Tibial nerve (tissue), 4 donors: ENCODE measurements around the gene CCDC85C. TPM values are rescaled to one million over a fixed set of nuclear protein-coding genes. Genes with fewer than 3 reads are reported as not detected.

Source experiments
- DNase-seq, 2 donors: peaks; one replicate each; pipeline ENCODE4 v3.0.0-alpha.2; 2019; ENCODE audit warnings: low spot score in 2 of 2
- H3K27ac ChIP-seq, 4 donors: fragments of 200-600 bp; sonication (generic) in 3 of 4; one replicate each; pipeline ENCODE4 v1.5.1; 2017 to 2019; ENCODE audit warnings: mild to moderate bottlenecking in 1 of 4
- H3K27me3 ChIP-seq, 2 donors: fragments of 200-600 bp; sonication (generic) in 1 of 2; one replicate each; pipeline versions ENCODE4 v1.5.1 to v1.6.0; 2017 to 2019
- H3K36me3 ChIP-seq, 3 donors: fragments of 200-600 bp; sonication (generic); one replicate each; pipeline ENCODE4 v1.5.1; 2018 to 2019
- H3K4me1 ChIP-seq, 4 donors: fragments of 200-600 bp; sonication (generic) in 3 of 4; one replicate each; pipeline ENCODE4 v1.5.1; 2017 to 2019
- H3K4me3 ChIP-seq, 4 donors: fragments of 200-600 bp; sonication (generic) in 3 of 4; one replicate each; pipeline ENCODE4 v1.5.1; 2017 to 2019; ENCODE audit warnings: mild to moderate bottlenecking in 1 of 4, moderate library complexity in 1 of 4
- H3K9me3 ChIP-seq, 4 donors: fragments of 200-600 bp; sonication (generic) in 3 of 4; one replicate each; pipeline ENCODE4 v1.5.1; 2017 to 2019
- EP300 ChIP-seq, 2 donors: sonication (generic); formaldehyde crosslinking; IDR thresholded peaks; one replicate each; pipeline ENCODE4 v1.6.1; 2017; ENCODE audit warnings: antibody characterized with exemption in 2 of 2, mild to moderate bottlenecking in 1 of 2
- POLR2A ChIP-seq, 2 donors: fragments of 450-650 bp; IDR thresholded peaks; one replicate each; pipeline ENCODE4 v1.6.1; 2017; ENCODE audit warnings: antibody characterized with exemption in 2 of 2, mild to moderate bottlenecking in 2 of 2, moderate library complexity in 2 of 2
- WGBS, 2 donors: methylation state at CpG; one replicate each; pipeline ENCODE4 v1.1.5; 2018; 5-methylcytosine and 5-hydroxymethylcytosine counted together
- total RNA-seq, 4 donors: library from RNA; depleted of rRNA; stranded (reverse); fragments of >200 nt; gene quantifications; one replicate each; pipeline ENCODE4 v1.1.0, GENCODE V29; 2016
- TF ChIP-seq, protein P1 (sequence below), 5 experiments: fragments of 200-600 bp in 3 of 5; fragments of 450-650 bp in 2 of 5; sonication (generic) in 3 of 5; IDR thresholded peaks; one replicate each; pipeline ENCODE4 v1.5.1; 2016 to 2019; ENCODE audit warnings: antibody characterized with exemption in 5 of 5, mild to moderate bottlenecking in 3 of 5, moderate library complexity in 2 of 5

The CCDC85C gene
- total RNA-seq, 4 donors from 2014 or later, result 0.60 to 4.6 (median 1.8) TPM

DNA sequence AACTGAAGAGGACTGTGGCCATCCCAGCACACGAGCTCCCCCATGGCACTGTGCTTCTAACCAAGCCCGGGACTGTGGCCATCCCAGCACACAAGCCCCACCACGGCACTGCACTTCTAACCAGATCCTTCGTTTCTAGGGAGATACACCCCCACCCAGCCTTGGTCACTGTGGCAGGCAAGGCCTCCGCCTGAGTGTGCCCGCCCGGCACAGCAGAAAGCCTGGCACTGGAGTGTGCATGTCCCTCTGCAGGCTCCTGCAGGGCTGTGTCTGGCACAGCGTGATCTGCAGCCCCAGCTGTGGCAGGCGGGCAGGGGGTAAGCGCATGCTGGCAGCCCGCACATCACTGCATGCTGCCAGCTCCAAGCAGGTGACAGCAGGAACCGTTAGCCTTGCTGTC lies 49.8 kb downstream of the CCDC85C start:
- Histone ChIP-seq H3K36me3 (no peaks in the 10 kb centered on the region), H3K4me1 (no peaks in the 10 kb centered on the region), H3K9me3 (peaks cover 0 to 3% (median 0%) of the 10 kb centered on the region in 4 donors), H3K27ac (no peak overlapping the region), H3K4me3 (no peak overlapping the region), H3K27me3 (no peaks in the 10 kb centered on the region)
- DNase-seq, result no peak
- WGBS, 2 donors, result 56 to 77% methylated on average over 4 to 9 of the region's 12 CpGs
- no peak for TF ChIP-seq EP300 (IDR thresholded peaks at IDR 0.05)
- TF ChIP-seq POLR2A (IDR thresholded peaks at IDR 0.05), result no peak
- TF ChIP-seq, protein P1, sequence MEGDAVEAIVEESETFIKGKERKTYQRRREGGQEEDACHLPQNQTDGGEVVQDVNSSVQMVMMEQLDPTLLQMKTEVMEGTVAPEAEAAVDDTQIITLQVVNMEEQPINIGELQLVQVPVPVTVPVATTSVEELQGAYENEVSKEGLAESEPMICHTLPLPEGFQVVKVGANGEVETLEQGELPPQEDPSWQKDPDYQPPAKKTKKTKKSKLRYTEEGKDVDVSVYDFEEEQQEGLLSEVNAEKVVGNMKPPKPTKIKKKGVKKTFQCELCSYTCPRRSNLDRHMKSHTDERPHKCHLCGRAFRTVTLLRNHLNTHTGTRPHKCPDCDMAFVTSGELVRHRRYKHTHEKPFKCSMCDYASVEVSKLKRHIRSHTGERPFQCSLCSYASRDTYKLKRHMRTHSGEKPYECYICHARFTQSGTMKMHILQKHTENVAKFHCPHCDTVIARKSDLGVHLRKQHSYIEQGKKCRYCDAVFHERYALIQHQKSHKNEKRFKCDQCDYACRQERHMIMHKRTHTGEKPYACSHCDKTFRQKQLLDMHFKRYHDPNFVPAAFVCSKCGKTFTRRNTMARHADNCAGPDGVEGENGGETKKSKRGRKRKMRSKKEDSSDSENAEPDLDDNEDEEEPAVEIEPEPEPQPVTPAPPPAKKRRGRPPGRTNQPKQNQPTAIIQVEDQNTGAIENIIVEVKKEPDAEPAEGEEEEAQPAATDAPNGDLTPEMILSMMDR (IDR thresholded peaks at IDR 0.05), result no peak

DNA sequence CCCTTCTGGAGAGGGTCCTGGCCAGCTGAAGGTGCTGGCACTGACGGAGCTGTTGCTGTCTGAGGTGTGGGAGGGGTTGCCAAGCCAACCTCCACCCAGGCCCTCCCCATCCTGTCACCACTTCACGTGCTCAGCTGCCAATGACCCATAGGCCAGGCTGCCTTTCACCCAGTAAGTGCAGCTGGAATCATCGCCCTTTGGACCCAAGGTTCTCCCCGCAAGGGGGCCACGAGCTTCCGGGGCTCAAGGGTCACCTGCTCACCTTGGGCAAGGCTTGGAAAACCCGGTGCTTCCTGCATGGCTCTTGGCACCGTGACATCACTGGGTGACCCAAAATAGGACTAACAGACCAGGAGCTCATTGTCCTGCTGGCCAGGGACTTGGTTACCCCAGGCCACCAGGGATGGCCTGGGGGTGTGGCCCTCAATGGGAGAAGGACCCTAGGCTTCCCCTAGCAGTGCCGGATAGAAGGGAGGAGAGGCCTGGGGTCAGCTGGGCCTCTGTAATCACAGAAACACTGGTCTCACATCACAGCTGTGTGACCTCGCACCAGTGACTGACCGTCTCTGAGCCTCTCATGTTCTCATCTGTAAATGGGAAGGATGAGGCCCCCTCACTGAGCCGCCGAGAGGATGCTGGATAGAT lies 51.3 kb downstream of the CCDC85C start:
- no peaks in the 10 kb centered on the region for H3K36me3 ChIP-seq
- H3K9me3 ChIP-seq, result no peaks in the 10 kb centered on the region
- DNase-seq, result no peak
- H3K4me3 ChIP-seq, result no peak overlapping the region
- no peaks in the 10 kb centered on the region for H3K4me1 ChIP-seq
- H3K27me3 ChIP-seq, result no peaks in the 10 kb centered on the region
- TF ChIP-seq, protein P1 (IDR thresholded peaks at IDR 0.05), result no peak
- no peak for TF ChIP-seq EP300 (IDR thresholded peaks at IDR 0.05)
- TF ChIP-seq POLR2A (IDR thresholded peaks at IDR 0.05), result no peak
- no peak overlapping the region for H3K27ac ChIP-seq
- 71 to 72% methylated on average over 12 to 13 of the region's 13 CpGs for WGBS, 2 donors

DNA sequence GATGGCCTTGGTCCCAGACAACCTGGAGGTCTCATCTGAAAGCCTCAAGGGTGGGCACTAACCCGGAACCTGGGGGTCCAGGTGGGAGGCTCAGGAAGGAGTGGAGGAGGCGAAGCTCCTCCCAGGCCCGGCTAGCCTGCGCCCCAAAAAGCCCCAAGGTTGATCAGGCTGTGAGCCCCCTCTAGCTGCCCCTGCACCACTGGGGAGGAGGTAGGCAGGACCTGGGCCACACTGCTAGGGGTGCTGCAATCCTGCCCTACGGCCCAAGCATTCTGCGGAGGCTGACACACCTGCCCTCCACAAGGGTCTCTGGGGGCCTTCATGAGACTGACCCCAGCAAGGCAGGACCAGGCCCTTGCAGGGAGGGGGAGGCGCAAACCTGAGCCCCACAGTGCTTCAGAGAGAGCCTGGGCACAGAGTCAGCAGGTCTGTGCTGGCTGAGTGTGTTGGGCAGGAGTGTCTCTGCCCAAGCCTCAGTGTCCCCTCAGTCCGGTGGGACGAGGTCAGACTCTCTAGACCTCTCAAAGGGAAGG lies 51.9 kb downstream of the CCDC85C start:
- no peak for DNase-seq
- no peaks in the 10 kb centered on the region for H3K9me3 ChIP-seq
- H3K4me3 ChIP-seq, result no peak overlapping the region
- no peak overlapping the region for H3K27ac ChIP-seq
- H3K4me1 ChIP-seq, result no peaks in the 10 kb centered on the region
- H3K27me3 ChIP-seq, result no peaks in the 10 kb centered on the region
- TF ChIP-seq, protein P1 (IDR thresholded peaks at IDR 0.05), result no peak
- TF ChIP-seq EP300 (IDR thresholded peaks at IDR 0.05) (no peak), POLR2A (IDR thresholded peaks at IDR 0.05) (no peak)
- 78 to 85% methylated on average over 7 to 8 of the region's 9 CpGs for WGBS, 2 donors
- no peaks in the 10 kb centered on the region for H3K36me3 ChIP-seq

DNA sequence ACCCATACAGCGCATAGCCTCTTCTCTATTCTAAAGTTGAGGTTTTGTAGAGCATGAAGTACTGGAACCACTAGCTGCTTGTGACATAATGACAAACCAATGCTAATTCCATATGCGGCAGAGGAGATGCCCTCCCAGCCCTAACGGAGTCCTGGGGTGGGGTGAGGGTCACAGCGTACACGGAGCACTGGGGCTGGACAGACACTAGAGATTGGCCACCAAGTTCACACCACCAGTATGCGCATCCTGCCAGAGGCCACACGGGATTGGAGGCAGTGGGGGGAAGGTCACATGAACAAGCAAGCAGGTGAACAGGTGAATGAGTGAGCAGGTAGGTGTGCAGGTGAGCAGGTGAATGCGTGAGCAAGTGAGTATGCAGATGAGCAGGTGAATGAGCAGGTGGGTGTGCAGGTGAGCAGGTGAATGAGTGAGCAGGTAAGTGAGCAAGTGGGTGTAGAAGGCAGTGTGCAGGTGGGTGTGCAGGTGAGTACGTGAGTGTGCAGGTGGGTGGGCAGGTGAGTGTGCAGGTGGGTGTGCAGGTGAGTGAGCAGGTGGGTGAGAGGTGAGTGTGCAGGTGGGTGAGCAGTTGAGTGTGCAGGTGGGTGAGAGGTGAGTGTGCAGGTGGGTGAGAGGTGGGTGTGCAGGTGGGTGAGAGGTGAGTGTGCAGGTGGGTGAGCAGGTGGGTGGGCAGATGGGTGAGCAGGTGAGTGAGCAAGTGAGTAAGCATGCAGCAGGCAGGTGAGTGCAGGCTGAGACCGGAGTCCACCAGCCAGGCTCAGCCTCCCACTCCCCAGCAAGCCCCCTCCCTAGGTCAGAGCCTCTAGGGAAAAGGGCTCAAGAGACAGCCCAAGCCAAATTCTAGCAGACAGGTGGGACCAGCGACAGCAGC lies 52.7 kb downstream of the CCDC85C start:
- DNase-seq, result no peak
- Histone ChIP-seq H3K4me3 (no peak overlapping the region), H3K27ac (no peak overlapping the region), H3K4me1 (no peaks in the 10 kb centered on the region), H3K36me3 (no peaks in the 10 kb centered on the region), H3K27me3 (no peaks in the 10 kb centered on the region), H3K9me3 (no peaks in the 10 kb centered on the region)
- 74 to 76% methylated on average over 11 of the region's 11 CpGs for WGBS, 2 donors
- TF ChIP-seq, protein P1 (IDR thresholded peaks at IDR 0.05), result no peak
- TF ChIP-seq POLR2A (IDR thresholded peaks at IDR 0.05), result no peak
- TF ChIP-seq EP300 (IDR thresholded peaks at IDR 0.05), result no peak
